HepG2 (cell line): Measurements from ENCODE around the gene TNS1. TPM values are rescaled to one million over a fixed set of nuclear protein-coding genes. Genes with fewer than 3 reads are reported as not detected.

Experiments
- ATAC-seq: fragments of 200-7000 bp; cut with Tn5 transposase; 3 replicates; pipeline ENCODE4 v1.9.1; 2020; ENCODE audit warnings: mild to moderate bottlenecking, moderate library complexity
- BruUV-seq: library from RNA; stranded (reverse); fragments of 400-500 nt; replicated peaks from 2 replicates; lab custom pipeline; 2021; lab: Mats Ljungman, UMichigan
- CTCF ChIA-PET: fragments of 300-600 bp; formaldehyde crosslinking; extraction: SDS; loops from one replicate; lab custom pipeline; 2021; ENCODE audit warnings: low total read pairs, inconsistent platforms, low intra/inter-chr PET ratio; lab: Yijun Ruan, JAX
- POLR2A ChIA-PET: fragments of 350-600 bp; sonication (Branson Sonifier 250); formaldehyde crosslinking; loops from one replicate; lab custom pipeline; 2020; ENCODE audit warnings: antibody characterized with exemption, inconsistent platforms; lab: Yijun Ruan, JAX
- DNase-seq: peaks from one replicate; pipeline ENCODE4 v3.0.0-alpha.2; 2015; ENCODE audit warnings: low spot score
- FAIRE-seq: peaks from 3 replicates; lab custom pipeline; 2011; peaks lifted over from hg19 to GRCh38; lab: Jason Lieb, UNC
- H2AFZ ChIP-seq: one replicate; pipeline ENCODE4 v1.6.1; 2011; ENCODE audit warnings: low read length, inconsistent platforms
- H3K27ac ChIP-seq: fragments of 300-600 bp; 3 replicates; pipeline ENCODE4 v1.8.0; 2011; ENCODE audit warnings: mixed run types, mild to moderate bottlenecking, mixed read lengths, low read length, inconsistent platforms; ENCODE audit not compliant: insufficient read depth; ENCODE audit errors: extremely low read length
- H3K27me3 ChIP-seq, 2 experiments: fragments of 200-600 bp in 1 of 2; 2 replicates in 1 of 2; 3 replicates in 1 of 2; pipeline versions ENCODE4 v1.6.0 to v1.8.0; 2011; ENCODE audit warnings: low read length in 2 of 2, mild to moderate bottlenecking in 2 of 2, moderate library complexity in 2 of 2, inconsistent platforms in 1 of 2; ENCODE audit not compliant: insufficient read depth in 2 of 2, control insufficient read depth in 1 of 2
- H3K36me3 ChIP-seq, 2 experiments: fragments of 200-600 bp in 1 of 2; replicated peaks in 1 of 2; 2 replicates in 1 of 2; 3 replicates in 1 of 2; pipeline versions ENCODE4 v1.5.1 to v1.8.0; 2011; ENCODE audit warnings: low read length in 2 of 2, inconsistent platforms in 1 of 2; ENCODE audit not compliant: insufficient read depth in 2 of 2, control insufficient read depth in 1 of 2
- H3K4me1 ChIP-seq: 2 replicates; pipeline ENCODE4 v1.5.1; 2012; ENCODE audit warnings: low read length, inconsistent platforms; ENCODE audit not compliant: insufficient read depth
- H3K4me2 ChIP-seq: 2 replicates; pipeline ENCODE4 v1.6.0; 2011; ENCODE audit warnings: low read depth, low read length, inconsistent platforms
- H3K4me3 ChIP-seq, 3 experiments: fragments of 200-600 bp in 1 of 3; sonication (generic), shearing (Covaris generic) in 1 of 3; replicated peaks in 1 of 3; 2 replicates each; pipeline ENCODE4 v1.5.1; 2011 to 2016; ENCODE audit warnings: low read length in 3 of 3, inconsistent platforms in 2 of 3, low read depth in 2 of 3, mild to moderate bottlenecking in 2 of 3, control low read depth in 1 of 3, mixed read lengths in 1 of 3; ENCODE audit not compliant: insufficient read depth in 1 of 3
- H3K79me2 ChIP-seq: one replicate; pipeline ENCODE4 v1.6.1; 2011; ENCODE audit warnings: low read length, inconsistent platforms; ENCODE audit not compliant: insufficient read depth
- H3K9ac ChIP-seq: 2 replicates; pipeline ENCODE4 v1.6.0; 2011; ENCODE audit warnings: mild to moderate bottlenecking, low read depth, low read length, inconsistent platforms; ENCODE audit not compliant: insufficient read depth
- H3K9me3 ChIP-seq: 2 replicates; pipeline ENCODE4 v1.5.1; 2012; ENCODE audit warnings: mild to moderate bottlenecking, low read length
- H4K20me1 ChIP-seq: 2 replicates; pipeline ENCODE4 v1.6.0; 2011; ENCODE audit warnings: inconsistent platforms, mild to moderate bottlenecking, low read length, moderate library complexity; ENCODE audit not compliant: insufficient read depth
- RBAK ChIP-seq: sonication (generic); formaldehyde crosslinking; IDR thresholded peaks from 2 replicates; pipeline ENCODE4 v1.5.1; 2020; ENCODE audit warnings: mild to moderate bottlenecking, missing genetic modification reagents
- ZNF207 ChIP-seq: fragments of 450-650 bp; IDR thresholded peaks from 2 replicates; pipeline ENCODE4 v1.6.1; 2016; ENCODE audit warnings: antibody characterized with exemption, borderline replicate concordance
- ZNF280D ChIP-seq: sonication (generic); formaldehyde crosslinking; IDR thresholded peaks from 2 replicates; pipeline ENCODE4 v1.5.1; 2020; ENCODE audit warnings: mild to moderate bottlenecking, missing genetic modification reagents
- ZNF687 ChIP-seq: sonication (generic); formaldehyde crosslinking; IDR thresholded peaks from 2 replicates; pipeline ENCODE4 v1.5.1; 2020; ENCODE audit warnings: mild to moderate bottlenecking, missing genetic modification reagents, moderate library complexity
- WGBS: methylation state at CpG from one replicate; pipeline ENCODE4 v1.1.6; 2017; ENCODE audit warnings: low lambda C conversion rate; 5-methylcytosine and 5-hydroxymethylcytosine counted together
- in situ Hi-C: cut with HindIII; loops from 2 replicates; pipeline ENCODE4 v1.10.0; 2017; ENCODE audit warnings: low pct_unique_long_range_greater_than_20kb; ENCODE audit not compliant: extremely low pct_ligation_motif_present
- intact Hi-C: fragments of 100-400 bp; cut with micrococcal nuclease; formaldehyde crosslinking; loops from one replicate; pipeline ENCODE4 v1.10.0; 2022; ENCODE audit not compliant: unreplicated experiment
- polyA plus RNA-seq, 8 experiments: library from polyadenylated mRNA; depleted of rRNA in 3 of 8; stranded (reverse) in 7 of 8; unstranded in 1 of 8; fragments of >200 nt; fragmentation: Illumina TruSeq in 4 of 8; extraction: Trizol in 4 of 8; gene quantifications; 2 replicates each; pipeline versions ENCODE4 v1.2.1 to v1.2.3, GENCODE V29; 2011 to 2016; ENCODE audit warnings: low read depth in 4 of 8, missing spikeins in 1 of 8, mixed read lengths in 1 of 8; ENCODE audit not compliant: insufficient read depth in 1 of 8
- total RNA-seq, 5 experiments: library from RNA; depleted of rRNA; stranded (reverse); fragments of >200 nt; fragmentation: Illumina TruSeq; extraction: Trizol; gene quantifications; 2 replicates each; pipeline ENCODE4 v1.2.3, GENCODE V29; 2016; ENCODE audit warnings: low read depth in 1 of 5
- TF ChIP-seq, protein P1 (sequence below): fragments of 450-650 bp; IDR thresholded peaks from 2 replicates; pipeline ENCODE4 v1.6.1; 2017
- TF ChIP-seq, protein P2 (sequence below): sonication (generic); formaldehyde crosslinking; IDR thresholded peaks from 2 replicates; pipeline ENCODE4 v1.5.0; 2020; ENCODE audit warnings: mild to moderate bottlenecking, missing genetic modification reagents

Gene TNS1
- total and polyA plus RNA-seq, 2 of the 13 experiments (the other 11 are each of a cell fraction or from before 2014, with no cell fraction given) = 1.9 to 118 TPM

- TF ChIP-seq, protein P1, sequence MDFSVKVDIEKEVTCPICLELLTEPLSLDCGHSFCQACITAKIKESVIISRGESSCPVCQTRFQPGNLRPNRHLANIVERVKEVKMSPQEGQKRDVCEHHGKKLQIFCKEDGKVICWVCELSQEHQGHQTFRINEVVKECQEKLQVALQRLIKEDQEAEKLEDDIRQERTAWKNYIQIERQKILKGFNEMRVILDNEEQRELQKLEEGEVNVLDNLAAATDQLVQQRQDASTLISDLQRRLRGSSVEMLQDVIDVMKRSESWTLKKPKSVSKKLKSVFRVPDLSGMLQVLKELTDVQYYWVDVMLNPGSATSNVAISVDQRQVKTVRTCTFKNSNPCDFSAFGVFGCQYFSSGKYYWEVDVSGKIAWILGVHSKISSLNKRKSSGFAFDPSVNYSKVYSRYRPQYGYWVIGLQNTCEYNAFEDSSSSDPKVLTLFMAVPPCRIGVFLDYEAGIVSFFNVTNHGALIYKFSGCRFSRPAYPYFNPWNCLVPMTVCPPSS = no peak
- TF ChIP-seq ZNF207 = no peak
- TF ChIP-seq, protein P2, sequence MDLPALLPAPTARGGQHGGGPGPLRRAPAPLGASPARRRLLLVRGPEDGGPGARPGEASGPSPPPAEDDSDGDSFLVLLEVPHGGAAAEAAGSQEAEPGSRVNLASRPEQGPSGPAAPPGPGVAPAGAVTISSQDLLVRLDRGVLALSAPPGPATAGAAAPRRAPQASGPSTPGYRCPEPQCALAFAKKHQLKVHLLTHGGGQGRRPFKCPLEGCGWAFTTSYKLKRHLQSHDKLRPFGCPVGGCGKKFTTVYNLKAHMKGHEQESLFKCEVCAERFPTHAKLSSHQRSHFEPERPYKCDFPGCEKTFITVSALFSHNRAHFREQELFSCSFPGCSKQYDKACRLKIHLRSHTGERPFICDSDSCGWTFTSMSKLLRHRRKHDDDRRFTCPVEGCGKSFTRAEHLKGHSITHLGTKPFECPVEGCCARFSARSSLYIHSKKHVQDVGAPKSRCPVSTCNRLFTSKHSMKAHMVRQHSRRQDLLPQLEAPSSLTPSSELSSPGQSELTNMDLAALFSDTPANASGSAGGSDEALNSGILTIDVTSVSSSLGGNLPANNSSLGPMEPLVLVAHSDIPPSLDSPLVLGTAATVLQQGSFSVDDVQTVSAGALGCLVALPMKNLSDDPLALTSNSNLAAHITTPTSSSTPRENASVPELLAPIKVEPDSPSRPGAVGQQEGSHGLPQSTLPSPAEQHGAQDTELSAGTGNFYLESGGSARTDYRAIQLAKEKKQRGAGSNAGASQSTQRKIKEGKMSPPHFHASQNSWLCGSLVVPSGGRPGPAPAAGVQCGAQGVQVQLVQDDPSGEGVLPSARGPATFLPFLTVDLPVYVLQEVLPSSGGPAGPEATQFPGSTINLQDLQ (CRISPR knock-in tag) = no peak
These were observed 157.5 kb downstream of the TNS1 start (continued) for GRCh38 chr2:217845301-217845700.

DNA sequence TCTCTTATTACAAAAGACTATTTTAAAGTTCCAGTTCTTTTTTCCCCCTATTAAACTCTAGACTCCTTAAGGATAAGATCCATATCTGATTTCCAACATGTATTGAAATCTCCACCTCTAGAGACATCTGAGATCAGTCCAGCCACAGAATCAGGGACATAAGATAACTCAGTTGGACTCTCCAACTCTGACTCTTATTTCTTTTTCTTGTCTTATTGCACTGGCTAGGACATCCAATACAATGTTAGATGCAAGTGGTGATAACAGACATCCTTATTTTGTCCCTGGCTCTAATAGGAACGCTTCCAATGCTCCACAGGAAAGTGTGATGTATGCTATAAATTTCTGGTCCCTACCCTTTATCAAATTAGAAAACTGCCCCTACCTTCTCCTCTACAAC, 158.1 kb downstream of the TNS1 start:
- TF ChIP-seq RBAK (CRISPR knock-in tag) = no peak
- no peak for TF ChIP-seq ZNF687 (CRISPR knock-in tag)
- peak; percentile 58; the same call in 1 of the 2 replicates for TF ChIP-seq ZNF280D (CRISPR knock-in tag)
- no peak overlapping the region for H2AFZ ChIP-seq
- POLR2A ChIA-PET = no interaction called here

More for the DNA sequence above, 158.1 kb downstream of the TNS1 start:
- Histone ChIP-seq H3K9me3 (peaks cover 25% of the 10 kb centered on the region), H3K36me3 (peaks cover 14 to 20% of the 10 kb centered on the region in 2 experiments), H3K4me2 (no peak overlapping the region), H3K79me2 (no peaks in the 10 kb centered on the region), H3K4me3 (no peak overlapping the region), H3K9ac (no peak overlapping the region), H3K27me3 (no peaks in the 10 kb centered on the region), H3K4me1 (0 out of 2 replicates have a peak, but pooled peaks cover 5% of the 10 kb centered on the region), H4K20me1 (peaks cover 20% of the 10 kb centered on the region; the same call in 1 of the 2 replicates), H3K27ac (no peak overlapping the region)
- FAIRE-seq (no peak), ATAC-seq (no peak), DNase-seq (no peak)
- no TSS peak for BruUV-seq
- intact Hi-C loops (no loop called here), in situ Hi-C loops (no loop called here)
- WGBS = 47% methylated on average over 1 of the region's 1 CpG
- CTCF ChIA-PET = no interaction called here
